ENCODE measurements around the gene RBM4.

DNA sequence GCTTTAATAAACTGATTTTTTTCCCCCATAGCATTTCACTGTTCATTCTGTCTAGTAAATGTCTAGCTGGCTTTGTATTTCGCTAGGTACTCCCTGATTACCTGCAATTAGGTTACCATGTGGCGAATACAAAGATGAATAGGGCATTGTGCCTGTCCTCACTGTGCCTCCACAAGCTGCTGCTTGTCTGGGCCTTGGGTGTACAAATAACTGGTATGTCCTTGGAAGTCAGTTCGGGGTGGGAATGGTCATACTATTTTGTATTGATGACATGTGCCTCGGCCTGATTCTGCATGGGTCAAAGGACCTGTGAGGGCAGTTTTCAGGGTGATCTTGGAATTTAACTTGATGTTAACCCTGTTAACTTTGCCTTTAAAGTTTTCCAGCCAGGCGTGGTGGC lies 11.4 kb downstream of the RBM4 start:
- TF ChIP-seq, protein P1, sequence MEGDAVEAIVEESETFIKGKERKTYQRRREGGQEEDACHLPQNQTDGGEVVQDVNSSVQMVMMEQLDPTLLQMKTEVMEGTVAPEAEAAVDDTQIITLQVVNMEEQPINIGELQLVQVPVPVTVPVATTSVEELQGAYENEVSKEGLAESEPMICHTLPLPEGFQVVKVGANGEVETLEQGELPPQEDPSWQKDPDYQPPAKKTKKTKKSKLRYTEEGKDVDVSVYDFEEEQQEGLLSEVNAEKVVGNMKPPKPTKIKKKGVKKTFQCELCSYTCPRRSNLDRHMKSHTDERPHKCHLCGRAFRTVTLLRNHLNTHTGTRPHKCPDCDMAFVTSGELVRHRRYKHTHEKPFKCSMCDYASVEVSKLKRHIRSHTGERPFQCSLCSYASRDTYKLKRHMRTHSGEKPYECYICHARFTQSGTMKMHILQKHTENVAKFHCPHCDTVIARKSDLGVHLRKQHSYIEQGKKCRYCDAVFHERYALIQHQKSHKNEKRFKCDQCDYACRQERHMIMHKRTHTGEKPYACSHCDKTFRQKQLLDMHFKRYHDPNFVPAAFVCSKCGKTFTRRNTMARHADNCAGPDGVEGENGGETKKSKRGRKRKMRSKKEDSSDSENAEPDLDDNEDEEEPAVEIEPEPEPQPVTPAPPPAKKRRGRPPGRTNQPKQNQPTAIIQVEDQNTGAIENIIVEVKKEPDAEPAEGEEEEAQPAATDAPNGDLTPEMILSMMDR (IDR thresholded peaks at IDR 0.05; ENCODE audit: low read length), result no peak
- TF ChIP-seq EZH2 (IDR thresholded peaks at IDR 0.05; ENCODE audit: borderline replicate concordance, low read length), result no peak

All from OCI-LY1 (cell line).